ENCODE data around the gene GSTO1.
"Not testable (repeated sequence)": the region's sequence is repeated elsewhere in the genome, so short reads cannot be mapped to it uniquely, and the experiment has no call there.

Gene GSTO1

DNA sequence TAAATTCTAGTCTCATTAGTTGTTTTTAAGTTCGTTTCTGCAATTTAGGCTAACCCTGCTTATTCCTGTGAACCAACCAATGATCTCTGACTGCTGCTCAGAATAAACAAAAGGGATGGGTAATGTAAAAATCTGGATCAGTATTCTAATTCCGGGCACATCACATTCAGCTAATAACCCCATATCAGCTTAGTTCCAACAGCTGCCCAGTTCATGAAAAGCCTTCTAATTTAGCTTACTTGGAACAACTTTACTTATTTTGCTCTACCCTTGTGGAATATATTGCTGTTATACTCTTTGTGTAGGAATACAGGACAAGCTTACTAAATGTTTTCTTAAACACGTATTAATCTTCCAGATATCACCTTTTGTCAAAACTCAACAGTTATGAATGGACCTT, 18.9 kb upstream of the GSTO1 start:
- no peak for DNase-seq (ENCODE audit: low read depth)
- TF ChIP-seq, protein P1, sequence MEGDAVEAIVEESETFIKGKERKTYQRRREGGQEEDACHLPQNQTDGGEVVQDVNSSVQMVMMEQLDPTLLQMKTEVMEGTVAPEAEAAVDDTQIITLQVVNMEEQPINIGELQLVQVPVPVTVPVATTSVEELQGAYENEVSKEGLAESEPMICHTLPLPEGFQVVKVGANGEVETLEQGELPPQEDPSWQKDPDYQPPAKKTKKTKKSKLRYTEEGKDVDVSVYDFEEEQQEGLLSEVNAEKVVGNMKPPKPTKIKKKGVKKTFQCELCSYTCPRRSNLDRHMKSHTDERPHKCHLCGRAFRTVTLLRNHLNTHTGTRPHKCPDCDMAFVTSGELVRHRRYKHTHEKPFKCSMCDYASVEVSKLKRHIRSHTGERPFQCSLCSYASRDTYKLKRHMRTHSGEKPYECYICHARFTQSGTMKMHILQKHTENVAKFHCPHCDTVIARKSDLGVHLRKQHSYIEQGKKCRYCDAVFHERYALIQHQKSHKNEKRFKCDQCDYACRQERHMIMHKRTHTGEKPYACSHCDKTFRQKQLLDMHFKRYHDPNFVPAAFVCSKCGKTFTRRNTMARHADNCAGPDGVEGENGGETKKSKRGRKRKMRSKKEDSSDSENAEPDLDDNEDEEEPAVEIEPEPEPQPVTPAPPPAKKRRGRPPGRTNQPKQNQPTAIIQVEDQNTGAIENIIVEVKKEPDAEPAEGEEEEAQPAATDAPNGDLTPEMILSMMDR (IDR thresholded peaks at IDR 0.05; ENCODE audit: low read length, missing control alignments) = no peak

DNA sequence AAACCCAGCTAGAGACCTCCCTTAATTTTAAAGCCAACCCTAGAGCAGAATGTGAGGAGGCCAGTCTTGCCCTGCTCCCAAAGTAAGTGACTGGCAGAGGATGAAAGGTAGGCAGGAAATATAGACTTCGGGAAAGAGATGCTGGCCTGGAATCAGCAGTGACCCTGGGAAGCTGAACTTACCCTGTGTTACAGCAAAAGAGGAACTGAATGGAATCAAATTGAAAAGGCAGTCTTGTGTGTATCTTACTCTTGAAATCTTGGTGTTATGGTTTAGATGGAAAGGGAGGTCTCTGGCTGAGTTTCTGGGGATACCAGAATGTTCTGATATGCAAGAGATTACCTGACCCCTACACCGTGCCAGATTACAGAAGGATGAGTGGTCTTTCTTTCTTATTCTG, 14.6 kb upstream of the GSTO1 start:
- no peak overlapping the region for H3K4me3 ChIP-seq (replicated peaks; ENCODE audit: low read depth, low read length)
- DNase-seq (ENCODE audit: low read depth) = no peak
- TF ChIP-seq, protein P1 (IDR thresholded peaks at IDR 0.05; ENCODE audit: low read length, missing control alignments) = no peak

More for the DNA sequence above, 18.9 kb upstream of the GSTO1 start:
- H3K4me3 ChIP-seq (replicated peaks; ENCODE audit: low read depth, low read length) = no peak overlapping the region

DNA sequence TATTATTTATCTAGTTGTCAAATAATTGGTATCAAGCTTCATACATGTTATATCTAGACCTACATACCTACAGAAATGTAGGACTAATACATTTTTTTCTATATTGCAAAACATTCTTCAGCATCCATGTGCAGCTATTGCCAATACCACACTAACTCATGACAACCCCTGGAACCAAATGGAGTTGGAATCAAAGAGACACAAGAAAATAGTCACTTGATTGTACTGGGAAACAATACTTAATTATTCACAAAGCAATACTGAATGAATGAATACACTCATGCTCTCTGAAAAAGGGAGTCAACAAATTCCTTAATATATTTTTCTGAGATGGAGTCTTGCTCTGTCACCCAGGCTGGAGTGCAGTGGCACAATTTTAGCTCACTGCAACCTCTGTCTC, 12.1 kb upstream of the GSTO1 start:
- no peak overlapping the region for H3K4me3 ChIP-seq (replicated peaks; ENCODE audit: low read depth, low read length)
- TF ChIP-seq, protein P1 (IDR thresholded peaks at IDR 0.05; ENCODE audit: low read length, missing control alignments) = no peak
- no peak for DNase-seq (ENCODE audit: low read depth)

DNA sequence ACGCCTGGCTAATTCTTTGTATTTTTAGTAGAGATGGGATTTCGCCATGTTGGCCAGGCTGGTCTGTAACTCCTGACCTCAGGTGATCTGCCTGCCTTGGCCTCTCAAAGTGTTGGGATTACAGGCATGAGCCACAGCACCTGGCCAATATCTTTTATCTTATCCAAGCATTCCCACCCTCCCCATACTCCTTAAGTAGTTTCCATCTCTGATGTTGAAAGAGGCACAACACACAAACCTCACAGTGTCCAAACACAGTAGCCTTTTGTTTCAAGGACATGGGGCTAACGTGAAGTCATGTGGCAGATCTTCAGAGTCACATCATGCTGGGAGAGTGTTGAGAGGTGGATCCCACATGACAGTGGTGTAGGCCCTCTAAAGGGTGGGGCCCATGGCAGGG, 11.7 kb upstream of the GSTO1 start:
- DNase-seq (ENCODE audit: low read depth); H3K4me3 ChIP-seq (replicated peaks; ENCODE audit: low read depth, low read length): not testable (repeated sequence)

DNA sequence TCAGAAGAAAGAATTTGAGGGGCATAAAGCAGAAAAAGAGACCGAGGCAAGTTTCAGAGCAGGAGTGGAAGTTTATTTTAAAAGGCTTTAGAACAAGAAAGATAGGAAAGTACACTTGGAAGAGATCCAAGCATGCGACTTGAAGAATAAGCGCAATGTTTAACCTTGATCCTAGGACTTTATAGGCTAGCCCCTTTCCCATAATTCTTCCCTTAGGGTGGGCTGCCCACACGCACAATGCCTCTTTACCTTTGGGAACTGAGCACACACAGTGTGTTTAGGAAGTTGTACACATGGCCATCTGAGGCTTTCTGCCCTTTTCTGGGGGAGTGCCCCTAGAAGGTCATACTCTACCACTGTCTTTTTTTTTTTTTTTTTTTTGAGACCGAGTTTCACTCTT, 11.2 kb upstream of the GSTO1 start:
- DNase-seq (ENCODE audit: low read depth) = no peak
- no peak overlapping the region for H3K4me3 ChIP-seq (replicated peaks; ENCODE audit: low read depth, low read length)
- TF ChIP-seq, protein P1 (IDR thresholded peaks at IDR 0.05; ENCODE audit: low read length, missing control alignments) = no peak

DNA sequence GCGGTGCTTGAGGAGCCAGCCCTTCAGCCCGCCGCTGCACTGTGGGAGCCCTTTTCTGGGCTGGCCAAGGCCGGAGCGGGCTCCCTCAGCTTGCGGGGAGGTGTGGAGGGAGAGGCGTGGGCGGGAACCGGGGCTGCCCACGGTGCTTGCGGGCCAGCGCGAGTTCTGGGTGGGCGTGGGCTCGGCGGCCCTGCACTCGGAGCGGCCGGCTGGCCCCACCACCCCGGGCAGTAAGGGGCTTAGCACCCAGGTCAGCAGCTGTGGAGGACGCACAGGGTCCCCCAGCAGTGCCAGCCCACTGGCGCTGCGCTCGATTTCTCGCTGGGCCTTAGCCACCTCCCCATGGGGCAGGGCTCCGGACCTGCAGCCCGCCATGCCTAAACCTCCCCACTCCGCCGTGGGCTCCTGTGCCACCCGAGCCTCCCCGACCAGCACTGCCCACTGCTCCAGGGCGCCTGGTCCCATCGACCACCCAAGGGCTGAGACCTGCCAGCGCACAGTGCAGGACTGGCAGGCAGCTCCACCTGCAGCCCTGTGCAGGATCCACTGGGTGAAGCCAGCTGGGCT, 9.5 kb upstream of the GSTO1 start:
- TF ChIP-seq, protein P1 (IDR thresholded peaks at IDR 0.05; ENCODE audit: low read length, missing control alignments) = no peak
- DNase-seq (ENCODE audit: low read depth) = no peak
- H3K4me3 ChIP-seq (replicated peaks; ENCODE audit: low read depth, low read length) = no peak overlapping the region

DNA sequence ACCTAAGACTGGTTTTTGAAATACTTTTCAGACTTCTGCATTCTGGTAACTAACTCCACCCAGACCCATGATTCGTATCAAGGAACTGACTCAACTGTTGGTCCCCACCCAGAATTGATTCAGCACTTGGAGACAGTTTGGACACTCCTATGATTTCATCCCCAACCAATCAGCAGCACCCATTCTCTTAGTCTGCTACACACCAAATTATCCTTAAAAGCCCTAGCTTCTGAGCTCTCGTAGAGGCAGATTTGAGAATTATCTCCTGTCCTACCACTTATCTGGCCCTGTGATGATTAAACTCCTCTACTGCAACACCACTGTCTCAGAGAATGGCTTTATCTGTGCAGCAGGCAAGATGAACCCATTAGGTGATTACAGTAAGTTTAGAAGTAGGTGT, 7.7 kb upstream of the GSTO1 start:
- no peak overlapping the region for H3K4me3 ChIP-seq (replicated peaks; ENCODE audit: low read depth, low read length)
- TF ChIP-seq, protein P1 (IDR thresholded peaks at IDR 0.05; ENCODE audit: low read length, missing control alignments) = no peak
- peak; percentile 73 for DNase-seq (ENCODE audit: low read depth)

Data from fibroblast of pulmonary artery (primary cell).